Aorta (tissue), 5 donors: ENCODE results near the gene APPL1. TPM values are rescaled to one million over a fixed set of nuclear protein-coding genes. Genes with fewer than 3 reads are reported as not detected.
"Not testable (repeated sequence)": the region's sequence is repeated elsewhere in the genome, so short reads cannot be mapped to it uniquely, and the experiment has no call there.

ENCODE experiments used
- ATAC-seq: fragments of 200-7000 bp; cut with Tn5 transposase; one replicate; pipeline ENCODE4 v1.9.1; 2022; ENCODE audit warnings: moderate library complexity; ENCODE audit not compliant: low FRiP score
- DNase-seq, 2 donors: peaks; one replicate each; pipeline ENCODE4 v3.0.0-alpha.2; 2020
- H3K27ac ChIP-seq, 2 donors: one replicate each; pipeline ENCODE4 v1.5.1; 2013; ENCODE audit warnings: low read length in 2 of 2, mild to moderate bottlenecking in 2 of 2, moderate library complexity in 2 of 2, control low read depth in 1 of 2, inconsistent platforms in 1 of 2, low read depth in 1 of 2
- H3K27me3 ChIP-seq, 2 donors: one replicate each; pipeline ENCODE4 v1.6.1; 2013; ENCODE audit warnings: control low read depth in 1 of 2, low read length in 1 of 2, mild to moderate bottlenecking in 1 of 2, moderate library complexity in 1 of 2; ENCODE audit not compliant: insufficient read depth in 2 of 2, control insufficient read depth in 1 of 2
- H3K36me3 ChIP-seq, 2 donors: one replicate each; pipeline ENCODE4 v1.6.1; 2013; ENCODE audit warnings: control low read depth in 1 of 2, low read length in 1 of 2, mild to moderate bottlenecking in 1 of 2; ENCODE audit not compliant: insufficient read depth in 2 of 2, control insufficient read depth in 1 of 2
- H3K4me1 ChIP-seq, 2 donors: one replicate each; pipeline ENCODE4 v1.6.1; 2013; ENCODE audit warnings: low read length in 2 of 2, control low read depth in 1 of 2, mild to moderate bottlenecking in 1 of 2, moderate library complexity in 1 of 2; ENCODE audit not compliant: insufficient read depth in 2 of 2, control insufficient read depth in 1 of 2
- H3K4me3 ChIP-seq, 2 donors: one replicate each; pipeline ENCODE4 v1.5.1; 2013; ENCODE audit warnings: low read length in 2 of 2, control low read depth in 1 of 2, mild to moderate bottlenecking in 1 of 2
- H3K9me3 ChIP-seq: one replicate; pipeline ENCODE4 v1.6.1; 2013; ENCODE audit warnings: mild to moderate bottlenecking, low read length; ENCODE audit not compliant: control insufficient read depth
- WGBS, 2 donors: extraction: QIAGEN DNeasy Blood & Tissue Kit; methylation state at CpG; one replicate each; pipeline ENCODE4 v1.1.7; 2013; 5-methylcytosine and 5-hydroxymethylcytosine counted together
- intact Hi-C, 2 donors: fragments of 100-400 bp; cut with DNase I; formaldehyde crosslinking; loops; one replicate each; pipeline versions ENCODE4 v1.14.2 to v1.15.0; 2022
- polyA plus RNA-seq, 2 donors: library from polyadenylated mRNA; stranded (reverse); fragments of 200-250 nt; gene quantifications; one replicate each; pipeline ENCODE4 v1.2.3, GENCODE V29; 2013
- total RNA-seq, 2 donors: library from RNA; stranded (reverse); fragmentation: NEBNext Ultra II Directional; extraction: Animal tissue kit (Norgen Biotek cat#: 25700); gene quantifications; one replicate each; pipeline ENCODE4 v1.2.1, GENCODE V29; 2021
- donor health status: healthy with polysubstance abuse.
- donor health status: Bipolar disorder and iron deficiency.
- donor health status: DM: no; HTN: no; CAD: no.
- donor health status: DM: no; HTN: no; CAD: no.
- donor health status: DM: yes; HTN: yes; CAD: no.

APPL1 gene
- total and polyA plus RNA-seq, 4 donors, result 13.1 to 54.7 (median 27.0) TPM

- H3K27me3 ChIP-seq, result no peaks in the 10 kb centered on the region
- intact Hi-C loops, result no loop called here
- no peak overlapping the region for H3K27ac ChIP-seq
- H3K36me3 ChIP-seq, result no peaks in the 10 kb centered on the region
- no peak for DNase-seq
- no peak overlapping the region for H3K4me3 ChIP-seq
- no peaks in the 10 kb centered on the region for H3K9me3 ChIP-seq
- WGBS, 2 donors, result 65 to 69% methylated on average over 5 of the region's 5 CpGs
- ATAC-seq, result no peak
- H3K4me1 ChIP-seq, result no peaks in the 10 kb centered on the region
These were observed 52.2 kb downstream of the APPL1 start for GRCh38 chr3:57279685-57280084.

GRCh38 chr3:57281715-57282114 is 54.2 kb downstream of the APPL1 start:
- intact Hi-C loops, result no loop called here
- Histone ChIP-seq H3K36me3 (no peaks in the 10 kb centered on the region), H3K27ac (no peak overlapping the region), H3K27me3 (no peaks in the 10 kb centered on the region), H3K9me3 (no peaks in the 10 kb centered on the region), H3K4me3 (no peak overlapping the region), H3K4me1 (no peaks in the 10 kb centered on the region)
- no peak for ATAC-seq
- DNase-seq, result no peak
- WGBS, 2 donors, result 63 to 78% methylated on average over 1 of the region's 1 CpG

- no peaks in the 10 kb centered on the region for H3K4me1 ChIP-seq
- no peaks in the 10 kb centered on the region for H3K36me3 ChIP-seq
- H3K4me3 ChIP-seq, result no peak overlapping the region
- no peaks in the 10 kb centered on the region for H3K27me3 ChIP-seq
- intact Hi-C loops, result no loop called here
- no peak for ATAC-seq
- DNase-seq, result no peak
- H3K27ac ChIP-seq, result no peak overlapping the region
- H3K9me3 ChIP-seq, result no peaks in the 10 kb centered on the region
- 55 to 58% methylated on average over 6 of the region's 6 CpGs for WGBS, 2 donors
These were observed 55.8 kb downstream of the APPL1 start for GRCh38 chr3:57283334-57283733.

GRCh38 chr3:57287205-57287604 is 59.7 kb downstream of the APPL1 start:
- Histone ChIP-seq H3K36me3 (no peaks in the 10 kb centered on the region), H3K9me3 (no peaks in the 10 kb centered on the region), H3K27ac (no peak overlapping the region), H3K4me1 (no peaks in the 10 kb centered on the region), H3K27me3 (no peaks in the 10 kb centered on the region), H3K4me3 (no peak overlapping the region)
- ATAC-seq (no peak), DNase-seq (no peak)
- 53 to 54% methylated on average over 2 of the region's 2 CpGs for WGBS, 2 donors
- intact Hi-C loops, result no loop called here

GRCh38 chr3:57288403-57288802 is 60.9 kb downstream of the APPL1 start:
- no peak overlapping the region for H3K4me3 ChIP-seq
- H3K4me1 ChIP-seq, result no peaks in the 10 kb centered on the region
- no peaks in the 10 kb centered on the region for H3K27me3 ChIP-seq
- H3K9me3 ChIP-seq, result no peaks in the 10 kb centered on the region
- DNase-seq, result no peak
- no peak for ATAC-seq
- H3K36me3 ChIP-seq, result no peaks in the 10 kb centered on the region
- intact Hi-C loops, result no loop called here
- WGBS, 2 donors, result 90 to 93% methylated on average over 9 of the region's 9 CpGs
- no peak overlapping the region for H3K27ac ChIP-seq

GRCh38 chr3:57292159-57292896 is 64.8 kb downstream of the APPL1 start, which contains the start of gene ASB14:
ASB14 (minus strand) TSS chr3:57292685; CDS start chr3:57292033, 652 bp downstream.
- no peaks in the 10 kb centered on the region for H3K27me3 ChIP-seq
- no peaks in the 10 kb centered on the region for H3K4me1 ChIP-seq
- no peak for ATAC-seq
- no peak within 1 kb of the TSS for H3K27ac ChIP-seq
- 66 to 71% methylated on average over 1 of the region's 1 CpG for WGBS, 2 donors
- no peak for DNase-seq
- intact Hi-C loops, result no loop called here
- H3K4me3 ChIP-seq, result no peak within 1 kb of the TSS
- H3K36me3 ChIP-seq, result no peaks in the 10 kb centered on the region
- no peaks in the 10 kb centered on the region for H3K9me3 ChIP-seq

- H3K9me3 ChIP-seq, result no peaks in the 10 kb centered on the region
- WGBS, 2 donors, result 95% methylated on average over 4 of the region's 4 CpGs
- no peak for ATAC-seq
- no peak for DNase-seq
- H3K4me3 ChIP-seq, result no peak overlapping the region
- H3K27me3 ChIP-seq, result no peaks in the 10 kb centered on the region
- no peaks in the 10 kb centered on the region for H3K36me3 ChIP-seq
- H3K27ac ChIP-seq, result no peak overlapping the region
- intact Hi-C loops, result no loop called here
- H3K4me1 ChIP-seq, result no peaks in the 10 kb centered on the region
These were observed 65.5 kb downstream of the APPL1 start for GRCh38 chr3:57292897-57293526.

- ATAC-seq (no peak), DNase-seq (no peak)
- H3K9me3 ChIP-seq, result no peaks in the 10 kb centered on the region
- intact Hi-C loops, result no loop called here
- H3K4me3 ChIP-seq, result no peak overlapping the region
- H3K4me1 ChIP-seq, result no peaks in the 10 kb centered on the region
- 92 to 96% methylated on average over 1 of the region's 1 CpG for WGBS, 2 donors
- H3K27ac ChIP-seq, result no peak overlapping the region
- no peaks in the 10 kb centered on the region for H3K27me3 ChIP-seq
- H3K36me3 ChIP-seq, result no peaks in the 10 kb centered on the region
These were observed 70.5 kb downstream of the APPL1 start for GRCh38 chr3:57298041-57298440.

- H3K27ac ChIP-seq, H3K9me3 ChIP-seq, intact Hi-C loops, H3K4me1 ChIP-seq, H3K4me3 ChIP-seq, DNase-seq, H3K27me3 ChIP-seq, H3K36me3 ChIP-seq, ATAC-seq: not testable (repeated sequence)
- 86 to 88% methylated on average over 7 of the region's 7 CpGs for WGBS, 2 donors
These were observed 76.0 kb downstream of the APPL1 start for GRCh38 chr3:57303520-57303919.
